ENCODE data around the gene PTPRD.

PTPRD gene

DNA sequence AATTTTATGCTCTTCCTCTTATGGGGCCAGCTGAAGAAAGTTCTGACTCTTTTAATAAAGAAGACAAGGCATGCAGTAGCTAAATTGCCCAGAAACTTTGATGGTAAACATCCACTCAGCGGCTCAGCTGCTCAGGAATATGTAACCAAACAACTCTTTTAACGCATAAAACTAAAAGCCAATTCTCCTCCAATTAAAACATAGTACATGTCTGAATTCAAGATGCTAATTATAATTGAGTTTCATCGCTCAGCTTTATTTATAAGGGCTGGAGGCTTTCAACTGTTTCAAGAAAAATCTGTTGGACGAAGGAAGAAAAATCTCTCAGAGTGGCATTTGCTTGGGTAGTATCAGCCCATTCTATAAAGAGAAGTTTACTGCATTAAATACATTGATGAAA lies 359.5 kb downstream of the PTPRD start:
- H3K4me2 ChIP-seq (ENCODE audit: low read length): no peak overlapping the region
- no CpG with 5 or more reads among the region's 4 CpGs for WGBS (ENCODE audit: extremely low coverage, insufficient coverage, insufficient read length)
- no peaks in the 10 kb centered on the region for H3K4me1 ChIP-seq (ENCODE audit: control insufficient read depth in 1 of 2, insufficient read depth in 2 of 2, low read length in 2 of 2)
- no peak overlapping the region for H2AFZ ChIP-seq (ENCODE audit: insufficient read depth, low read length, poor library complexity)
- H3K36me3 ChIP-seq (ENCODE audit: control insufficient read depth in 1 of 2, insufficient read depth in 2 of 2, low read length in 2 of 2): no peaks in the 10 kb centered on the region
- H3K9me3 ChIP-seq (ENCODE audit: insufficient read depth, low read depth, low read length): no peaks in the 10 kb centered on the region
- no peaks in the 10 kb centered on the region for H3K79me2 ChIP-seq (ENCODE audit: control insufficient read depth, insufficient read depth, low read length, poor library complexity)
- H3K4ac ChIP-seq (ENCODE audit: low read depth, low read length): no peak overlapping the region
- H3K14ac ChIP-seq (ENCODE audit: low read length): no peak overlapping the region
- no peak overlapping the region for H2BK120ac ChIP-seq (ENCODE audit: insufficient read depth, low read length, poor library complexity)
- no peak overlapping the region for H3K23ac ChIP-seq (ENCODE audit: low read length)
- no peak overlapping the region for H2AK5ac ChIP-seq (ENCODE audit: low read length)
- no peak overlapping the region for H2BK12ac ChIP-seq (ENCODE audit: low read length)
- H4K12ac ChIP-seq (ENCODE audit: low read depth, low read length): no peak overlapping the region
- H4K91ac ChIP-seq (ENCODE audit: low read depth, low read length): no peak overlapping the region
- H3K9ac ChIP-seq (ENCODE audit: low read length): no peak overlapping the region
- H3K27ac ChIP-seq (ENCODE audit: low read depth, low read length): no peak overlapping the region
- H3K4me3 ChIP-seq (ENCODE audit: low read depth, low read length): no peak overlapping the region
- DNase-seq: no peak
- no peak overlapping the region for H2BK5ac ChIP-seq (ENCODE audit: low read depth, low read length, poor library complexity)
- no peak overlapping the region for H4K8ac ChIP-seq (ENCODE audit: low read depth, low read length)
- no peak overlapping the region for H3K18ac ChIP-seq (ENCODE audit: low read length)
- H3K27me3 ChIP-seq (ENCODE audit: insufficient read depth, low read length): no peaks in the 10 kb centered on the region
- no peaks in the 10 kb centered on the region for H3K79me1 ChIP-seq (ENCODE audit: low read length)

DNA sequence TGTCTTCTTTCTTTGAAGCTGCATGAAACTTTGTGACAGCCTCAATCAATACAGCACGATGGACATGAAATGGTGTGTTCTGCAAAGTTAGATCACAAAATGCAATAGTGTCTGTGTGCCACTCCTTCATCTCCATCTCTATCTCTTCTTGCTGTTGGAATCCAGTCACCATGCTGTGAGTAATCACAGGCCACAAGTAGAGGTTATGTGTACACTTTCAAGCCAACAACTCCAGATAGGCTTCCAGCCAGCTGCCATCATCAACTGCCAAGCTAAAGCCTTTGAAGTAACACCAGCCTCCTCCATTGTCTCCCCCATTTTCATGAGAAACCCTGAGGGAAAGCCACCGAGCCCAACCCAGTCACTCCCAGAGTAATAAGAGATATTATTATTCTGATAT lies 360.6 kb downstream of the PTPRD start:
- DNase-seq: no peak
- no peaks in the 10 kb centered on the region for H3K79me1 ChIP-seq (ENCODE audit: low read length)
- H2AFZ ChIP-seq (ENCODE audit: insufficient read depth, low read length, poor library complexity): no peak overlapping the region
- no peak overlapping the region for H4K8ac ChIP-seq (ENCODE audit: low read depth, low read length)
- no peaks in the 10 kb centered on the region for H3K36me3 ChIP-seq (ENCODE audit: control insufficient read depth in 1 of 2, insufficient read depth in 2 of 2, low read length in 2 of 2)
- no CpG with 5 or more reads among the region's 2 CpGs for WGBS (ENCODE audit: extremely low coverage, insufficient coverage, insufficient read length)
- H3K14ac ChIP-seq (ENCODE audit: low read length): no peak overlapping the region
- H3K9me3 ChIP-seq (ENCODE audit: insufficient read depth, low read depth, low read length): no peaks in the 10 kb centered on the region
- no peak overlapping the region for H3K27ac ChIP-seq (ENCODE audit: low read depth, low read length)
- no peaks in the 10 kb centered on the region for H3K27me3 ChIP-seq (ENCODE audit: insufficient read depth, low read length)
- H3K23ac ChIP-seq (ENCODE audit: low read length): no peak overlapping the region
- no peaks in the 10 kb centered on the region for H3K4me1 ChIP-seq (ENCODE audit: control insufficient read depth in 1 of 2, insufficient read depth in 2 of 2, low read length in 2 of 2)
- no peak overlapping the region for H2BK5ac ChIP-seq (ENCODE audit: low read depth, low read length, poor library complexity)
- no peak overlapping the region for H3K4me2 ChIP-seq (ENCODE audit: low read length)
- H4K12ac ChIP-seq (ENCODE audit: low read depth, low read length): no peak overlapping the region
- no peak overlapping the region for H2BK12ac ChIP-seq (ENCODE audit: low read length)
- H4K91ac ChIP-seq (ENCODE audit: low read depth, low read length): no peak overlapping the region
- no peak overlapping the region for H3K9ac ChIP-seq (ENCODE audit: low read length)
- H2AK5ac ChIP-seq (ENCODE audit: low read length): no peak overlapping the region
- no peaks in the 10 kb centered on the region for H3K79me2 ChIP-seq (ENCODE audit: control insufficient read depth, insufficient read depth, low read length, poor library complexity)
- no peak overlapping the region for H2BK120ac ChIP-seq (ENCODE audit: insufficient read depth, low read length, poor library complexity)
- H3K4me3 ChIP-seq (ENCODE audit: low read depth, low read length): no peak overlapping the region
- H3K18ac ChIP-seq (ENCODE audit: low read length): no peak overlapping the region
- H3K4ac ChIP-seq (ENCODE audit: low read depth, low read length): no peak overlapping the region

DNA sequence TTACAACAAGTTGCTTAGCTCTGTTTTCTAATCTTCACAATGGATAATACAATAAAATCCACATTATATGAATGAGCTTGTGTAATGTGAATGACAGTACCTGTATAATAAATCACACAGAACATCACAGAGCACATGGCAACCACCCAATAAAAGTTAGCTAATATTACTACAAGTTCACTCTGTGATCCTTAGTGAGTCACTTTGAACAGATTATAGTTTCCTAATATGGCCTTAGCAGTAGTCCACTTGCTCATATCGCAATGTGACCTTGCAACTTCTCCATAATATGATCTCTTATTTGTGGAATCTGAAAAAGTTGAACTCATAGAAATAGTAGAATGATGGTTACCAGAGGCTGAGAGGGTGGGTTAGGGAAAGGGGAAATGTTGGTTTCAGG lies 361.3 kb downstream of the PTPRD start:
- Histone ChIP-seq H3K9ac (ENCODE audit: low read length) (no peak overlapping the region), H3K36me3 (ENCODE audit: control insufficient read depth in 1 of 2, insufficient read depth in 2 of 2, low read length in 2 of 2) (no peaks in the 10 kb centered on the region), H3K14ac (ENCODE audit: low read length) (no peak overlapping the region), H3K9me3 (ENCODE audit: insufficient read depth, low read depth, low read length) (no peaks in the 10 kb centered on the region), H3K18ac (ENCODE audit: low read length) (no peak overlapping the region), H2AFZ (ENCODE audit: insufficient read depth, low read length, poor library complexity) (no peak overlapping the region), H2AK5ac (ENCODE audit: low read length) (no peak overlapping the region), H4K91ac (ENCODE audit: low read depth, low read length) (no peak overlapping the region), H3K23ac (ENCODE audit: low read length) (no peak overlapping the region), H3K79me2 (ENCODE audit: control insufficient read depth, insufficient read depth, low read length, poor library complexity) (no peaks in the 10 kb centered on the region), H4K12ac (ENCODE audit: low read depth, low read length) (no peak overlapping the region), H3K27ac (ENCODE audit: low read depth, low read length) (no peak overlapping the region), H3K79me1 (ENCODE audit: low read length) (no peaks in the 10 kb centered on the region), H3K4me3 (ENCODE audit: low read depth, low read length) (no peak overlapping the region), H2BK5ac (ENCODE audit: low read depth, low read length, poor library complexity) (no peak overlapping the region), H3K4me2 (ENCODE audit: low read length) (no peak overlapping the region), H2BK120ac (ENCODE audit: insufficient read depth, low read length, poor library complexity) (no peak overlapping the region), H4K8ac (ENCODE audit: low read depth, low read length) (no peak overlapping the region), H3K4me1 (ENCODE audit: control insufficient read depth in 1 of 2, insufficient read depth in 2 of 2, low read length in 2 of 2) (no peaks in the 10 kb centered on the region), H3K27me3 (ENCODE audit: insufficient read depth, low read length) (no peaks in the 10 kb centered on the region), H3K4ac (ENCODE audit: low read depth, low read length) (no peak overlapping the region), H2BK12ac (ENCODE audit: low read length) (no peak overlapping the region)
- DNase-seq: no peak
- WGBS (ENCODE audit: extremely low coverage, insufficient coverage, insufficient read length): no CpG with 5 or more reads among the region's 1 CpG

DNA sequence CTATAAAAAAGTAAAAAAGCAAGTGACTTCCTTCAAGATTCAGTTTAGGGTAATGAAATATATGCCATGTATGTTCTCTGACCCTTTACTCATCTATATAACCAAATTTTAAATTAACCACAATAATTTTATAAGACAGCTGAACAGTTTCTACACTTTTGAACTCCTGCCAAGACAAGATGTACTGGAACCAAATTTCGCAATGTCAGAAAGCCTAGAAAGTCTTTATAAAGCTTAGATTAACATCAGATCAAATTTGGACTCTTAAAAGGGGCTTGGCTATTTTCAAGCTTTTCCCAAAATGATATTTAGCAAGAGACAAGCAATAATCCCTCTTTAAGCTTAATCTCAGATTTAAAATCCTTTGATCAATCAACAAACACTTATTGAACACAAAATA lies 362.6 kb downstream of the PTPRD start:
- DNase-seq: no peak
- H4K91ac ChIP-seq (ENCODE audit: low read depth, low read length): no peak overlapping the region
- H3K4me1 ChIP-seq (ENCODE audit: control insufficient read depth in 1 of 2, insufficient read depth in 2 of 2, low read length in 2 of 2): no peaks in the 10 kb centered on the region
- no peak overlapping the region for H2AFZ ChIP-seq (ENCODE audit: insufficient read depth, low read length, poor library complexity)
- no peak overlapping the region for H2BK12ac ChIP-seq (ENCODE audit: low read length)
- H3K9me3 ChIP-seq (ENCODE audit: insufficient read depth, low read depth, low read length): no peaks in the 10 kb centered on the region
- no peak overlapping the region for H3K18ac ChIP-seq (ENCODE audit: low read length)
- H3K23ac ChIP-seq (ENCODE audit: low read length): no peak overlapping the region
- no peaks in the 10 kb centered on the region for H3K36me3 ChIP-seq (ENCODE audit: control insufficient read depth in 1 of 2, insufficient read depth in 2 of 2, low read length in 2 of 2)
- H3K4ac ChIP-seq (ENCODE audit: low read depth, low read length): no peak overlapping the region
- H4K8ac ChIP-seq (ENCODE audit: low read depth, low read length): no peak overlapping the region
- H3K79me1 ChIP-seq (ENCODE audit: low read length): no peaks in the 10 kb centered on the region
- no peak overlapping the region for H4K12ac ChIP-seq (ENCODE audit: low read depth, low read length)
- no peak overlapping the region for H3K27ac ChIP-seq (ENCODE audit: low read depth, low read length)
- no peak overlapping the region for H2AK5ac ChIP-seq (ENCODE audit: low read length)
- no peak overlapping the region for H2BK120ac ChIP-seq (ENCODE audit: insufficient read depth, low read length, poor library complexity)
- H3K14ac ChIP-seq (ENCODE audit: low read length): no peak overlapping the region
- H3K79me2 ChIP-seq (ENCODE audit: control insufficient read depth, insufficient read depth, low read length, poor library complexity): no peaks in the 10 kb centered on the region
- whole genome bisulfite sequencing (ENCODE audit: extremely low coverage, insufficient coverage, insufficient read length): no CpG with 5 or more reads among the region's 1 CpG
- no peaks in the 10 kb centered on the region for H3K27me3 ChIP-seq (ENCODE audit: insufficient read depth, low read length)
- no peak overlapping the region for H3K4me2 ChIP-seq (ENCODE audit: low read length)
- H3K9ac ChIP-seq (ENCODE audit: low read length): no peak overlapping the region
- H3K4me3 ChIP-seq (ENCODE audit: low read depth, low read length): no peak overlapping the region
- H2BK5ac ChIP-seq (ENCODE audit: low read depth, low read length, poor library complexity): no peak overlapping the region
